H1 (cell line): Measurements from ENCODE around the gene CEL. TPM values are rescaled to one million over a fixed set of nuclear protein-coding genes. Genes with fewer than 3 reads are reported as not detected.

Experiments used
- CTCF ChIA-PET: fragments of 300-600 bp; sonication (Branson Sonifier 250); formaldehyde crosslinking; loops from one replicate; lab custom pipeline; 2021; ENCODE audit not compliant: partially characterized antibody; lab: Charles Lee
- POLR2A ChIA-PET: fragments of 300-600 bp; sonication (Branson Sonifier 250); formaldehyde crosslinking; loops from one replicate; lab custom pipeline; 2021; ENCODE audit warnings: inconsistent platforms; ENCODE audit not compliant: partially characterized antibody; lab: Charles Lee
- DNase-seq, 2 experiments: peaks; one replicate each; pipeline versions ENCODE4 v3.0.0 to v3.0.0-alpha.2; 2010 to 2022; ENCODE audit warnings: low spot score in 2 of 2, low read depth in 1 of 2, mixed read lengths in 1 of 2
- FAIRE-seq: peaks from 2 replicates; lab custom pipeline; 2011; peaks lifted over from hg19 to GRCh38; lab: Jason Lieb, UNC
- H2AFZ ChIP-seq: 2 replicates; pipeline ENCODE4 v1.8.1; 2012; ENCODE audit warnings: low read length, inconsistent platforms
- H2AK5ac ChIP-seq: 2 replicates; pipeline ENCODE4 v1.6.1; 2013; ENCODE audit warnings: low read depth, low read length
- H2BK120ac ChIP-seq: replicated peaks from 2 replicates; pipeline ENCODE3; 2013; ENCODE audit warnings: low read depth, low read length, inconsistent platforms
- H2BK12ac ChIP-seq: 2 replicates; pipeline ENCODE4 v1.6.1; 2013; ENCODE audit warnings: low read depth, low read length
- H2BK15ac ChIP-seq: 2 replicates; pipeline ENCODE4 v1.6.1; 2013; ENCODE audit warnings: low read length
- H2BK20ac ChIP-seq: 2 replicates; pipeline ENCODE4 v1.6.1; 2013; ENCODE audit warnings: low read length
- H2BK5ac ChIP-seq: 2 replicates; pipeline ENCODE4 v1.6.1; 2013; ENCODE audit warnings: low read depth, low read length
- H3K14ac ChIP-seq: 2 replicates; pipeline ENCODE4 v1.6.1; 2013; ENCODE audit warnings: inconsistent platforms; ENCODE audit not compliant: insufficient read length
- H3K18ac ChIP-seq: 2 replicates; pipeline ENCODE4 v1.6.1; 2013; ENCODE audit warnings: low read length; ENCODE audit errors: extremely low read depth
- H3K23ac ChIP-seq: 2 replicates; pipeline ENCODE4 v1.6.1; 2013; ENCODE audit warnings: inconsistent platforms; ENCODE audit not compliant: insufficient read length
- H3K23me2 ChIP-seq: 2 replicates; pipeline ENCODE4 v1.6.1; 2013; ENCODE audit warnings: low read depth, low read length
- H3K27ac ChIP-seq: 2 replicates; pipeline ENCODE4 v1.6.1; 2011; ENCODE audit warnings: low read depth, low read length, inconsistent platforms
- H3K27me3 ChIP-seq, 4 experiments: replicated peaks in 1 of 4; 1 replicate in 1 of 4; 2 replicates in 3 of 4; pipeline versions ENCODE4 v1.6.1 to v1.8.1; 2011 to 2013; ENCODE audit warnings: low read length in 3 of 4, mild to moderate bottlenecking in 3 of 4, inconsistent platforms in 2 of 4, mixed read lengths in 2 of 4, moderate library complexity in 1 of 4; ENCODE audit not compliant: control insufficient read depth in 3 of 4, insufficient read depth in 3 of 4; ENCODE audit errors: extremely low read depth in 1 of 4
- H3K36me3 ChIP-seq, 4 experiments: 2 replicates each; pipeline versions ENCODE4 v1.6.1 to v1.8.1; 2011 to 2013; ENCODE audit warnings: mild to moderate bottlenecking in 4 of 4, low read length in 3 of 4, moderate library complexity in 2 of 4, control low read depth in 1 of 4, inconsistent platforms in 1 of 4; ENCODE audit not compliant: insufficient read depth in 4 of 4, control insufficient read depth in 2 of 4
- H3K4ac ChIP-seq: replicated peaks from 2 replicates; pipeline ENCODE3; 2013; ENCODE audit warnings: low read length, low read depth, mixed read lengths, inconsistent platforms; ENCODE audit not compliant: insufficient read length
- H3K4me1 ChIP-seq, 4 experiments: replicated peaks in 1 of 4; 1 replicate in 1 of 4; 2 replicates in 3 of 4; pipeline versions ENCODE4 v1.6.1 to v1.8.1; 2011 to 2013; ENCODE audit warnings: low read length in 3 of 4, inconsistent platforms in 2 of 4, mixed read lengths in 1 of 4; ENCODE audit not compliant: insufficient read depth in 4 of 4, control insufficient read depth in 3 of 4
- H3K4me2 ChIP-seq, 2 experiments: 2 replicates each; pipeline versions ENCODE4 v1.6.1 to v1.8.1; 2011 to 2013; ENCODE audit warnings: low read depth in 2 of 2, low read length in 2 of 2, control low read depth in 1 of 2, inconsistent platforms in 1 of 2, mild to moderate bottlenecking in 1 of 2; ENCODE audit not compliant: insufficient read depth in 1 of 2
- H3K4me3 ChIP-seq, 4 experiments: fragments of 200-600, 300-600 bp in 1 of 4; sonication (generic), shearing (Covaris generic), sonication (Bioruptor Twin) in 1 of 4; 2 replicates each; pipeline versions ENCODE4 v1.5.1 to v1.8.1; 2011 to 2016; ENCODE audit warnings: low read length in 4 of 4, low read depth in 3 of 4, control low read depth in 2 of 4, inconsistent platforms in 2 of 4, mild to moderate bottlenecking in 2 of 4, mixed read lengths in 1 of 4, moderate library complexity in 1 of 4; ENCODE audit not compliant: insufficient read depth in 2 of 4; ENCODE audit errors: extremely low read depth in 1 of 4
- H3K56ac ChIP-seq: replicated peaks from 2 replicates; pipeline ENCODE3; 2013; ENCODE audit warnings: low read depth, mild to moderate bottlenecking, mixed read lengths, low read length, inconsistent platforms; ENCODE audit not compliant: insufficient read length
- H3K79me1 ChIP-seq: 2 replicates; pipeline ENCODE4 v1.6.1; 2013; ENCODE audit warnings: low read depth, low read length, control low read depth
- H3K79me2 ChIP-seq, 2 experiments: 2 replicates each; pipeline versions ENCODE4 v1.6.1 to v1.8.1; 2012 to 2013; ENCODE audit warnings: low read length in 2 of 2, mild to moderate bottlenecking in 2 of 2, inconsistent platforms in 1 of 2; ENCODE audit not compliant: insufficient read depth in 2 of 2, control insufficient read depth in 1 of 2
- H3K9ac ChIP-seq, 4 experiments: replicated peaks in 1 of 4; 1 replicate in 1 of 4; 2 replicates in 3 of 4; pipeline versions ENCODE4 v1.6.1 to v1.8.1; 2011 to 2013; ENCODE audit warnings: low read depth in 3 of 4, low read length in 3 of 4, control low read depth in 2 of 4, mild to moderate bottlenecking in 2 of 4, moderate library complexity in 2 of 4, inconsistent platforms in 1 of 4; ENCODE audit errors: extremely low read depth in 1 of 4
- H3K9me3 ChIP-seq, 2 experiments: 2 replicates each; pipeline versions ENCODE4 v1.6.1 to v1.8.1; 2012 to 2013; ENCODE audit warnings: mild to moderate bottlenecking in 2 of 2, moderate library complexity in 2 of 2, control low read depth in 1 of 2, inconsistent platforms in 1 of 2, low read depth in 1 of 2, low read length in 1 of 2, mixed read lengths in 1 of 2; ENCODE audit not compliant: insufficient read depth in 2 of 2
- H4K20me1 ChIP-seq, 2 experiments: replicated peaks in 1 of 2; 2 replicates each; pipeline versions ENCODE3 to v1.8.1; 2011 to 2013; ENCODE audit warnings: inconsistent platforms in 2 of 2, low read length in 2 of 2, mild to moderate bottlenecking in 1 of 2; ENCODE audit not compliant: insufficient read depth in 2 of 2, control insufficient read depth in 1 of 2
- H4K5ac ChIP-seq: 2 replicates; pipeline ENCODE4 v1.6.1; 2013; ENCODE audit warnings: low read length, low read depth, mixed read lengths, inconsistent platforms; ENCODE audit not compliant: insufficient read length
- H4K8ac ChIP-seq: 2 replicates; pipeline ENCODE4 v1.8.0; 2013; ENCODE audit warnings: mild to moderate bottlenecking, moderate library complexity, low read length, inconsistent platforms; ENCODE audit not compliant: insufficient read depth; ENCODE audit errors: extremely low read depth
- H4K91ac ChIP-seq: replicated peaks from 2 replicates; pipeline ENCODE3; 2013; ENCODE audit warnings: low read length, mixed read lengths, inconsistent platforms; ENCODE audit not compliant: insufficient read length
- SIX5 ChIP-seq: IDR thresholded peaks from 2 replicates; pipeline ENCODE4 v1.6.1; 2011; ENCODE audit warnings: mild to moderate bottlenecking, low read depth, low read length
- USF2 ChIP-seq: IDR thresholded peaks from 2 replicates; pipeline ENCODE4 v1.6.1; 2011; ENCODE audit warnings: low read length, improper control_type of control experiment
- WGBS, 2 experiments: shearing (Covaris generic) in 1 of 2; methylation state at CpG; one replicate each; pipeline versions ENCODE4 v1.1.6 to v1.1.7; 2013 to 2015; ENCODE audit warnings: low lambda C conversion rate in 2 of 2, mixed read lengths in 2 of 2, inconsistent platforms in 1 of 2, low coverage in 1 of 2, missing lambda C conversion rate in 1 of 2; ENCODE audit not compliant: insufficient replicate concordance in 2 of 2, insufficient coverage in 1 of 2, insufficient read length in 1 of 2; ENCODE audit errors: extremely low coverage in 1 of 2, missing lambda C conversion rate in 1 of 2; 5-methylcytosine and 5-hydroxymethylcytosine counted together
- polyA plus RNA-seq, 7 experiments: library from polyadenylated mRNA; depleted of rRNA in 3 of 7; stranded (reverse) in 5 of 7; unstranded in 2 of 7; fragments of >200 nt in 5 of 7; fragments of 200-250 nt in 2 of 7; gene quantifications; 1 replicate in 5 of 7; 2 replicates in 1 of 7; 4 replicates in 1 of 7; pipeline versions ENCODE4 v1.2.1 to v1.2.3, GENCODE V29; 2011 to 2013; ENCODE audit warnings: missing spikeins in 2 of 7, mixed read lengths in 2 of 7
- total RNA-seq: library from RNA; stranded (reverse); fragmentation: NEBNext Ultra II Directional; extraction: Animal tissue kit (Norgen Biotek cat#: 25700); gene quantifications from 2 replicates; pipeline ENCODE4 v1.2.1, GENCODE V29; 2021

The CEL gene
- total and polyA plus RNA-seq, 2 of the 8 experiments (the other 6 are each of a cell fraction or from before 2014, with no cell fraction given) = 1.8 to 3.4 TPM

- Histone ChIP-seq H3K4me1 (no peaks in the 10 kb centered on the region), H2BK20ac (no peak overlapping the region), H2BK15ac (no peak overlapping the region), H3K18ac (no peak overlapping the region), H3K9ac (no peak overlapping the region), H3K56ac (no peak overlapping the region), H3K23me2 (no peaks in the 10 kb centered on the region), H3K27me3 (no peaks in the 10 kb centered on the region), H2BK12ac (no peak overlapping the region), H3K4me3 (no peak overlapping the region), H3K23ac (no peak overlapping the region), H4K8ac (no peak overlapping the region), H3K9me3 (no peaks in the 10 kb centered on the region), H2AFZ (no peak overlapping the region), H2BK120ac (no peak overlapping the region), H4K91ac (no peak overlapping the region), H4K20me1 (peaks cover 8 to 28% of the 10 kb centered on the region in 2 experiments), H3K79me1 (peaks cover 8% of the 10 kb centered on the region), H3K79me2 (peaks cover 0 to 28% of the 10 kb centered on the region in 2 experiments; a peak in 2 of 4 replicates), H3K4ac (no peak overlapping the region), H3K36me3 (peaks cover 17 to 40% (median 31%) of the 10 kb centered on the region in 4 experiments), H4K5ac (no peak overlapping the region), H3K4me2 (no peak overlapping the region), H2AK5ac (no peak overlapping the region), H2BK5ac (no peak overlapping the region), H3K14ac (no peak overlapping the region), H3K27ac (no peak overlapping the region)
- ChIA-PET CTCF (interaction anchor here (0.9 to 4.6 kb wide), 5 partner anchors 11 to 104 kb away, joined by 3 to 23 read pairs (median 10); partner anchors contain the start of gene GTF3C5), POLR2A (interaction anchor here (1.1 to 1.6 kb wide), 2 partner anchors 11 to 17 kb away, joined by 4 read pairs; partner anchors contain the start of gene GTF3C5)
- WGBS, 2 experiments = 89% methylated on average over 8 of the region's 8 CpGs; no CpG with 5 or more reads in 1 of the 2 experiments
- FAIRE-seq (no peak), DNase-seq (no peak)
- TF ChIP-seq USF2 (no peak), SIX5 (no peak)
Measured at GRCh38 chr9:133042676-133043075, 19.1 kb upstream of the CEL start.
